ENCODE data around the gene GLI2. TPM values are rescaled to one million over a fixed set of nuclear protein-coding genes. Genes with fewer than 3 reads are reported as not detected.

Gene GLI2
- total and polyA plus RNA-seq, 7 experiments from 2014 or later, result 1.6 TPM; not detected in 6

GRCh38 chr2:120736202-120736623, 545 bp downstream of the GLI2 start:
- peak in 1 of 9 donors; percentile 22 for DNase-seq
- Histone ChIP-seq H3K4me3 (ENCODE audit: low read length) (no peak overlapping the region), H3K4me1 (ENCODE audit: control insufficient read depth in 2 of 2, insufficient read depth in 2 of 2, low read length in 2 of 2) (no peaks in the 10 kb centered on the region), H3K27me3 (ENCODE audit: control insufficient read depth in 2 of 2, insufficient read depth in 2 of 2, low read length in 2 of 2) (no peaks in the 10 kb centered on the region), H3K27ac (ENCODE audit: low read depth, low read length) (no peak overlapping the region), H3K36me3 (ENCODE audit: control insufficient read depth in 2 of 3, insufficient read depth in 3 of 3, low read length in 3 of 3) (no peaks in the 10 kb centered on the region), H3K9me3 (ENCODE audit: control insufficient read depth in 2 of 3, low read length in 3 of 3) (no peaks in the 10 kb centered on the region)
- ChIA-PET CTCF (no interaction called here), POLR2A (no interaction called here)
- Mint-ChIP-seq H3K36me3 (peaks cover 0 to 4% (median 0%) of the 10 kb centered on the region in 5 donors), H3K9me3 (peaks cover 0 to 3% (median 0%) of the 10 kb centered on the region in 11 donors), H3K27ac (no peak overlapping the region), H3K4me1 (peaks cover 0 to 21% (median 7%) of the 10 kb centered on the region in 7 donors), H3K27me3 (peaks cover 51 to 77% (median 65%) of the 10 kb centered on the region in 5 donors), H3K4me3 (peak overlapping the region in 3 of 10 donors; percentile 25 to 71 (median 44))
- ATAC-seq, result no peak
- intact Hi-C loops (cut with micrococcal nuclease), result no loop called here

DNA sequence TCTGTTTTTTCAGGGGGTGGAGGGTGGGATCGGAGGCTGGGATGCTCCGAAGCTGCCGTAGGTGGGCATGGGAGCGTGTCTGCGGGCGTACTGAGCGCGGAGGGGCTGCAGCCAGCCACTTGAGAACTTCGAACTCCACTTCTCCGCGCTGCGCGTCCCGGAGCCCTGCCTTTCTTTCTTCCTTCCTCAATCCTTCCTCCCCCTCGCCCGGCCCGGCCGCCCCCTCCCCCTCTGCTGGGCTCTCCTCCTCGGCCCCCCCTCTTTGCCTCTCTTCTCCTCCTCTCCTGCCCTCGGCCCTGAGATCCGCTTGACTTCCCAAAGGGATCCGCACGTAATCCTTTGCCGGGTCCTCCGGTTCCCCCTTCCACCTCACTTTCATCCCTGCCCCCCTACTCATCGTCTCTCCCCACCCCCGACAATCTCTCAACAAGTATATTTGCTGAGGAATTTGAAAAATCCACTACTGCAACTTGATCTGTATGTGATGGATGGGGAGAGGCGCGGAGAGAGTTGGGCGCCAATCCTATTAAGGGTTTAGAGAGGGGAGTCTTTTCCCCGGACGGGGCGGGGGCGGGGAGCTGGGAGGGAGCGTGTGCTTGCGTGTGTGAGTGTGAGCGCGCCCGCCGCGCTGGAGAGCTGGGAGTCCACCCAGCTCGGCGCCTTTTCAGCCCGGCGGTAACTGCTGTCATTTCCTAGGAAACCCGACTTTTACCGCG, 1.1 kb downstream of the GLI2 start:
- ATAC-seq (no peak), DNase-seq (peak in 1 of 9 donors; percentile 16)
- H3K27me3 ChIP-seq (ENCODE audit: control insufficient read depth in 2 of 2, insufficient read depth in 2 of 2, low read length in 2 of 2), result no peaks in the 10 kb centered on the region
- Mint-ChIP-seq H3K9me3 (peaks cover 0 to 3% (median 0%) of the 10 kb centered on the region in 11 donors), H3K4me1 (peaks cover 0 to 21% (median 8%) of the 10 kb centered on the region in 7 donors), H3K27ac (no peak overlapping the region), H3K27me3 (peaks cover 53 to 74% (median 68%) of the 10 kb centered on the region in 5 donors), H3K36me3 (peaks cover 0 to 4% (median 0%) of the 10 kb centered on the region in 5 donors), H3K4me3 (peak overlapping the region in 5 of 10 donors; percentile 23 to 71 (median 42))
- no peaks in the 10 kb centered on the region for H3K36me3 ChIP-seq (ENCODE audit: control insufficient read depth in 2 of 3, insufficient read depth in 3 of 3, low read length in 3 of 3)
- H3K4me3 ChIP-seq (ENCODE audit: low read length), result no peak overlapping the region
- no peaks in the 10 kb centered on the region for H3K9me3 ChIP-seq (ENCODE audit: control insufficient read depth in 2 of 3, low read length in 3 of 3)
- intact Hi-C loops (cut with micrococcal nuclease), result no loop called here
- ChIA-PET CTCF (no interaction called here), POLR2A (no interaction called here)
- no peaks in the 10 kb centered on the region for H3K4me1 ChIP-seq (ENCODE audit: control insufficient read depth in 2 of 2, insufficient read depth in 2 of 2, low read length in 2 of 2)
- no peak overlapping the region for H3K27ac ChIP-seq (ENCODE audit: low read depth, low read length)

GRCh38 chr2:120737340-120738101, 1.9 kb downstream of the GLI2 start:
- Histone ChIP-seq H3K4me1 (ENCODE audit: control insufficient read depth in 2 of 2, insufficient read depth in 2 of 2, low read length in 2 of 2) (no peaks in the 10 kb centered on the region), H3K27ac (ENCODE audit: low read depth, low read length) (no peak overlapping the region), H3K4me3 (ENCODE audit: low read length) (no peak overlapping the region), H3K36me3 (ENCODE audit: control insufficient read depth in 2 of 3, insufficient read depth in 3 of 3, low read length in 3 of 3) (no peaks in the 10 kb centered on the region), H3K9me3 (ENCODE audit: control insufficient read depth in 2 of 3, low read length in 3 of 3) (no peaks in the 10 kb centered on the region), H3K27me3 (ENCODE audit: control insufficient read depth in 2 of 2, insufficient read depth in 2 of 2, low read length in 2 of 2) (no peaks in the 10 kb centered on the region)
- DNase-seq, result peak in 1 of 9 donors; percentile 12
- ATAC-seq, result no peak
- Mint-ChIP-seq H3K36me3 (peaks cover 0 to 4% (median 0%) of the 10 kb centered on the region in 5 donors), H3K4me1 (peaks cover 0 to 16% (median 8%) of the 10 kb centered on the region in 7 donors), H3K27ac (no peak overlapping the region), H3K9me3 (peaks cover 0 to 3% (median 0%) of the 10 kb centered on the region in 11 donors), H3K27me3 (peaks cover 60 to 80% (median 68%) of the 10 kb centered on the region in 5 donors), H3K4me3 (peak overlapping the region in 6 of 10 donors; percentile 17 to 71 (median 43))
- ChIA-PET CTCF (no interaction called here), POLR2A (no interaction called here)
- intact Hi-C loops (cut with micrococcal nuclease), result no loop called here

- no peak for DNase-seq
- H3K9me3 ChIP-seq (ENCODE audit: control insufficient read depth in 2 of 3, low read length in 3 of 3), result no peaks in the 10 kb centered on the region
- ATAC-seq, result no peak
- no peaks in the 10 kb centered on the region for H3K36me3 ChIP-seq (ENCODE audit: control insufficient read depth in 2 of 3, insufficient read depth in 3 of 3, low read length in 3 of 3)
- Mint-ChIP-seq H3K27me3 (peaks cover 60 to 82% (median 69%) of the 10 kb centered on the region in 5 donors), H3K27ac (no peak overlapping the region), H3K4me3 (peak overlapping the region in 4 of 10 donors; percentile 21 to 45 (median 43)), H3K9me3 (peaks cover 0 to 1% (median 0%) of the 10 kb centered on the region in 11 donors), H3K4me1 (peaks cover 0 to 14% (median 8%) of the 10 kb centered on the region in 7 donors), H3K36me3 (peaks cover 0 to 4% (median 0%) of the 10 kb centered on the region in 5 donors)
- H3K27me3 ChIP-seq (ENCODE audit: control insufficient read depth in 2 of 2, insufficient read depth in 2 of 2, low read length in 2 of 2), result no peaks in the 10 kb centered on the region
- intact Hi-C loops (cut with micrococcal nuclease), result no loop called here
- no peak overlapping the region for H3K4me3 ChIP-seq (ENCODE audit: low read length)
- CTCF ChIA-PET, result no interaction called here
- no peaks in the 10 kb centered on the region for H3K4me1 ChIP-seq (ENCODE audit: control insufficient read depth in 2 of 2, insufficient read depth in 2 of 2, low read length in 2 of 2)
- POLR2A ChIA-PET, result no interaction called here
- no peak overlapping the region for H3K27ac ChIP-seq (ENCODE audit: low read depth, low read length)
These were observed 2.4 kb downstream of the GLI2 start for GRCh38 chr2:120738117-120738516.

DNA sequence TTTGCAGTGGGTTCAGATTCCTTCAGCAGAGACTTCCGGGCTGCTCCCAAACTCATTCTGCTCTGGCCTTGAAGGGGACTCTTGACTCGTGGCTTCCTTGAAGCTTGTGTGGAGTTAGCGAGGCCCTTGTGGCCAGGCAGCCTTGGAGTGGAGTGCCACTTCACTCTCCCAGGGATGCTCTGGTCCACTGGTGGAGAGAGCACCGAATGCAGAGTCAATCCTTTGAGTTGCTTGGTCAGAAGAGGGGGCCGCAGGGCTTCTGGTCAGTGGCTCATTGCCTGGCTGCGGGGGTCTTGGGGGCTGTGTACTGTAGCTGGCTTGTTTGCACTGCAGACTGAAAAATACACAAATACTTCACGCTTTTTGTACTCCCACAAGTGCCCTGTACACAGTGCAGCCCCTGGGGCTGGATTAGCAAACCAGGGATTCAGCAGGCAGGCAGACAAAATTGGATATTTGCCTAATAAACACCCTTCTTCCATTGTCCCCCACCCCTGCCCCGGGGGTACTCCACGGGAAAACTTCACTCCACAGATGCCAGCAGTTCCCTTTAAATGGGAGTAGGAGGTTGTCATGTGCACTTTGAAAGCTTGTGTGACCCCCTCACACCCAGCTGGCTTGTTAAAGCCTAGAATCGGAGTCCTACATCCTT, 3.2 kb downstream of the GLI2 start:
- intact Hi-C loops (cut with micrococcal nuclease), result no loop called here
- Mint-ChIP-seq H3K4me3 (no peak overlapping the region), H3K4me1 (peaks cover 0 to 11% (median 7%) of the 10 kb centered on the region in 7 donors), H3K27me3 (peaks cover 58 to 79% (median 68%) of the 10 kb centered on the region in 5 donors), H3K9me3 (peaks cover 0 to 1% (median 0%) of the 10 kb centered on the region in 11 donors), H3K36me3 (no peaks in the 10 kb centered on the region), H3K27ac (no peak overlapping the region)
- peak in 1 of 9 donors; percentile 14 for DNase-seq
- Histone ChIP-seq H3K27ac (ENCODE audit: low read depth, low read length) (no peak overlapping the region), H3K36me3 (ENCODE audit: control insufficient read depth in 2 of 3, insufficient read depth in 3 of 3, low read length in 3 of 3) (no peaks in the 10 kb centered on the region), H3K27me3 (ENCODE audit: control insufficient read depth in 2 of 2, insufficient read depth in 2 of 2, low read length in 2 of 2) (no peaks in the 10 kb centered on the region), H3K9me3 (ENCODE audit: control insufficient read depth in 2 of 3, low read length in 3 of 3) (no peaks in the 10 kb centered on the region), H3K4me1 (ENCODE audit: control insufficient read depth in 2 of 2, insufficient read depth in 2 of 2, low read length in 2 of 2) (no peaks in the 10 kb centered on the region), H3K4me3 (ENCODE audit: low read length) (no peak overlapping the region)
- POLR2A ChIA-PET, result no interaction called here
- ATAC-seq, result no peak
- CTCF ChIA-PET, result no interaction called here

DNA sequence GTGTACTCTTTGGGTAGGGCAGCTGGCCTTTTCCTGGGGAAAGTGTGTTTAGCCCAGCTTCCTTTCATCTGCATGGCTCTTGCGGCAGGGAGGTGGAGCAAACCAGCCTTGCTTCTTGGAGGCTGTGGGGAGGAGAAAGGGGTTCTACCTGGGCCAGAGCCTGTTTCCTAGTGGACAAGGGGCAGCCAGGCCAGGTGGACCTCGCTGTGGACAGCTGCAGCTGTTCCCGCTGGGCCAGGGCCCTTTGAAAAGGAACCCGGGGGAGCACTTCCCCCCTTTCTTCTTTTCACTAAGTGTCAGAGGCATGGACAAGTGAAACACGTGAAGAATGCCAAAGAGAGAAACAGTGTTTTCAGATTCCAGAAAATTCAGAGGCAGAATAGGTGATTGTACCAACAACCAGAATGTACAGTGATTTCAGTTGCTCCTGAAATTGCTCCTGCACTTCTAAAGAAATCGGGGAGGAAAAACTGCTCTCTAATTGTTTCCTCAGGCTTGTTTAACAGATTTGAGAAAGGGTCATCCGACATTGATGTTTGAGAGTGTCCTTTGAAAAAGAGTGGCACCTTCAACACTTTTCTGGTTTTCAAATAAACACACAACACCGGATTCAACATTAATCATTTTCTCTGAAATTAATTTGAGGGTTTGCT, 3.9 kb downstream of the GLI2 start:
- Histone ChIP-seq H3K27ac (ENCODE audit: low read depth, low read length) (no peak overlapping the region), H3K4me3 (ENCODE audit: low read length) (no peak overlapping the region), H3K4me1 (ENCODE audit: control insufficient read depth in 2 of 2, insufficient read depth in 2 of 2, low read length in 2 of 2) (no peaks in the 10 kb centered on the region), H3K9me3 (ENCODE audit: control insufficient read depth in 2 of 3, low read length in 3 of 3) (no peaks in the 10 kb centered on the region), H3K27me3 (ENCODE audit: control insufficient read depth in 2 of 2, insufficient read depth in 2 of 2, low read length in 2 of 2) (no peaks in the 10 kb centered on the region), H3K36me3 (ENCODE audit: control insufficient read depth in 2 of 3, insufficient read depth in 3 of 3, low read length in 3 of 3) (no peaks in the 10 kb centered on the region)
- Mint-ChIP-seq H3K4me1 (peaks cover 0 to 11% (median 6%) of the 10 kb centered on the region in 7 donors), H3K36me3 (no peaks in the 10 kb centered on the region), H3K27me3 (peaks cover 62 to 80% (median 71%) of the 10 kb centered on the region in 5 donors), H3K9me3 (peaks cover 0 to 1% (median 0%) of the 10 kb centered on the region in 11 donors), H3K4me3 (no peak overlapping the region), H3K27ac (no peak overlapping the region)
- intact Hi-C loops (cut with micrococcal nuclease), result no loop called here
- ATAC-seq (no peak), DNase-seq (no peak)
- ChIA-PET POLR2A (no interaction called here), CTCF (no interaction called here)

Measured in naive thymus-derived CD4-positive, alpha-beta T cell (primary cell).